GM12878 (cell line): ENCODE measurements around the gene QSOX2. TPM values are rescaled to one million over a fixed set of nuclear protein-coding genes. Genes with fewer than 3 reads are reported as not detected.

Source experiments
- BCL3 ChIP-seq: IDR thresholded peaks from 2 replicates; pipeline ENCODE4 v1.6.1; 2011; ENCODE audit warnings: borderline replicate concordance, low read depth, mild to moderate bottlenecking, moderate library complexity, low read length; ENCODE audit not compliant: insufficient read depth, poor library complexity, severe bottlenecking
- BCLAF1 ChIP-seq: fragments of 450-650 bp; IDR thresholded peaks from 2 replicates; pipeline ENCODE4 v1.6.1; 2017; ENCODE audit warnings: antibody characterized with exemption, mild to moderate bottlenecking, moderate library complexity
- CEBPB ChIP-seq, 2 experiments: fragments of 150-350 bp in 1 of 2; IDR thresholded peaks; 2 replicates each; pipeline ENCODE4 v1.6.1; 2012 to 2014; ENCODE audit warnings: low read depth in 2 of 2, low read length in 2 of 2, borderline replicate concordance in 1 of 2, inconsistent platforms in 1 of 2
- CHD4 ChIP-seq: fragments of 200-600 bp; sonication (generic); IDR thresholded peaks from 2 replicates; pipeline ENCODE4 v1.6.1; 2016; ENCODE audit warnings: mild to moderate bottlenecking
- HCFC1 ChIP-seq: fragments of 150-350 bp; IDR thresholded peaks from 2 replicates; pipeline ENCODE4 v1.6.1; 2014; ENCODE audit warnings: low read length
- IKZF1 ChIP-seq: fragments of 450-650 bp; conservative IDR thresholded peaks from 2 replicates; pipeline ENCODE4 v1.6.1; 2017; ENCODE audit warnings: antibody characterized with exemption, mild to moderate bottlenecking
- IRF3 ChIP-seq: fragments of 450-650 bp; IDR thresholded peaks from 2 replicates; pipeline ENCODE4 v1.6.1; 2014; ENCODE audit warnings: mild to moderate bottlenecking
- PAX8 ChIP-seq: fragments of 450-650 bp; IDR thresholded peaks from 2 replicates; pipeline ENCODE4 v1.6.1; 2017; ENCODE audit warnings: mild to moderate bottlenecking, moderate library complexity
- PKNOX1 ChIP-seq: fragments of 450-650 bp; IDR thresholded peaks from 2 replicates; pipeline ENCODE4 v1.6.1; 2016; ENCODE audit warnings: mild to moderate bottlenecking
- POLR2A ChIP-seq: IDR thresholded peaks from 2 replicates; pipeline ENCODE4 v1.6.1; 2011; ENCODE audit warnings: low read depth, mild to moderate bottlenecking, low read length
- RAD51 ChIP-seq: fragments of 450-650 bp; IDR thresholded peaks from 2 replicates; pipeline ENCODE4 v1.6.1; 2016; ENCODE audit warnings: moderate library complexity, mild to moderate bottlenecking, inconsistent platforms
- ZBTB4 ChIP-seq: fragments of 450-650 bp; formaldehyde crosslinking; IDR thresholded peaks from 2 replicates; pipeline ENCODE4 v1.4.0; 2022; ENCODE audit warnings: mild to moderate bottlenecking, moderate library complexity
- polyA plus RNA-seq, 11 experiments: library from polyadenylated mRNA; depleted of rRNA in 4 of 11; unstranded in 6 of 11; stranded (reverse) in 5 of 11; fragments of >200 nt; fragmentation: Nextera tagmentation in 4 of 11; fragmentation: Illumina TruSeq in 1 of 11; extraction: Ambion mirVana in 4 of 11; extraction: Trizol in 1 of 11; gene quantifications; 1 replicate in 1 of 11; 2 replicates in 10 of 11; pipeline versions ENCODE4 v1.2.1 to v1.2.3, GENCODE V29; 2011 to 2016; ENCODE audit warnings: inconsistent platforms in 2 of 11, missing spikeins in 2 of 11, low read depth in 1 of 11
- total RNA-seq, 4 experiments: library from RNA; depleted of rRNA in 3 of 4; stranded (reverse); fragments of >200 nt in 3 of 4; fragmentation: Illumina TruSeq in 1 of 4; extraction: Trizol in 1 of 4; gene quantifications; 2 replicates each; pipeline versions ENCODE4 v1.2.1 to v1.2.3, GENCODE V29; 2013 to 2021
- TF ChIP-seq, protein P1 (sequence below): fragments of 450-650 bp; IDR thresholded peaks from 2 replicates; pipeline ENCODE4 v1.6.1; 2017; ENCODE audit warnings: mild to moderate bottlenecking
- TF ChIP-seq, protein P2 (sequence below): IDR thresholded peaks from 2 replicates; pipeline ENCODE4 v1.6.1; 2011; ENCODE audit warnings: mild to moderate bottlenecking, low read depth, low read length, moderate library complexity; ENCODE audit not compliant: insufficient replicate concordance

QSOX2 gene
- total and polyA plus RNA-seq, 10 of the 15 experiments (the other 5 are each of a cell fraction or from before 2014, with no cell fraction given): 0.34 to 16.1 (median 8.2) TPM

- TF ChIP-seq IRF3 (no peak), POLR2A (peak; percentile 89), BCLAF1 (no peak), PKNOX1 (no peak), RAD51 (no peak), CEBPB (IDR thresholded peaks at IDR 0.05; ENCODE audit: borderline replicate concordance in 1 of 2, low read depth in 2 of 2, low read length in 2 of 2) (no peak), CHD4 (no peak), HCFC1 (peak; percentile 26; the same call in 1 of the 2 replicates), ZBTB4 (CRISPR knock-in tag) (no peak), PAX8 (no peak), IKZF1 (peak; percentile 69), BCL3 (no peak)
- TF ChIP-seq, protein P1, sequence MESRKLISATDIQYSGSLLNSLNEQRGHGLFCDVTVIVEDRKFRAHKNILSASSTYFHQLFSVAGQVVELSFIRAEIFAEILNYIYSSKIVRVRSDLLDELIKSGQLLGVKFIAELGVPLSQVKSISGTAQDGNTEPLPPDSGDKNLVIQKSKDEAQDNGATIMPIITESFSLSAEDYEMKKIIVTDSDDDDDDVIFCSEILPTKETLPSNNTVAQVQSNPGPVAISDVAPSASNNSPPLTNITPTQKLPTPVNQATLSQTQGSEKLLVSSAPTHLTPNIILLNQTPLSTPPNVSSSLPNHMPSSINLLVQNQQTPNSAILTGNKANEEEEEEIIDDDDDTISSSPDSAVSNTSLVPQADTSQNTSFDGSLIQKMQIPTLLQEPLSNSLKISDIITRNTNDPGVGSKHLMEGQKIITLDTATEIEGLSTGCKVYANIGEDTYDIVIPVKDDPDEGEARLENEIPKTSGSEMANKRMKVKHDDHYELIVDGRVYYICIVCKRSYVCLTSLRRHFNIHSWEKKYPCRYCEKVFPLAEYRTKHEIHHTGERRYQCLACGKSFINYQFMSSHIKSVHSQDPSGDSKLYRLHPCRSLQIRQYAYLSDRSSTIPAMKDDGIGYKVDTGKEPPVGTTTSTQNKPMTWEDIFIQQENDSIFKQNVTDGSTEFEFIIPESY: no peak
- TF ChIP-seq, protein P2, sequence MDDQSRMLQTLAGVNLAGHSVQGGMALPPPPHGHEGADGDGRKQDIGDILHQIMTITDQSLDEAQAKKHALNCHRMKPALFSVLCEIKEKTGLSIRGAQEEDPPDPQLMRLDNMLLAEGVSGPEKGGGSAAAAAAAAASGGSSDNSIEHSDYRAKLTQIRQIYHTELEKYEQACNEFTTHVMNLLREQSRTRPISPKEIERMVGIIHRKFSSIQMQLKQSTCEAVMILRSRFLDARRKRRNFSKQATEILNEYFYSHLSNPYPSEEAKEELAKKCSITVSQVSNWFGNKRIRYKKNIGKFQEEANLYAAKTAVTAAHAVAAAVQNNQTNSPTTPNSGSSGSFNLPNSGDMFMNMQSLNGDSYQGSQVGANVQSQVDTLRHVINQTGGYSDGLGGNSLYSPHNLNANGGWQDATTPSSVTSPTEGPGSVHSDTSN: no peak
Measured at GRCh38 chr9:136267261-136268111, 21.9 kb upstream of the QSOX2 start (continued).
